Gastroesophageal sphincter (tissue), 3 donors: ENCODE measurements around the gene THAP12.

Experiments used
- EP300 ChIP-seq: sonication (generic); formaldehyde crosslinking; IDR thresholded peaks from one replicate; pipeline ENCODE4 v1.6.1; 2017; ENCODE audit warnings: antibody characterized with exemption, mild to moderate bottlenecking
- POLR2A ChIP-seq, 2 donors: fragments of 450-650 bp; IDR thresholded peaks; one replicate each; pipeline ENCODE4 v1.6.1; 2017; ENCODE audit warnings: antibody characterized with exemption in 2 of 2, mild to moderate bottlenecking in 2 of 2, moderate library complexity in 1 of 2
- POLR2AphosphoS5 ChIP-seq: sonication (generic); formaldehyde crosslinking; IDR thresholded peaks from one replicate; pipeline ENCODE4 v1.6.1; 2017; ENCODE audit warnings: antibody characterized with exemption
- TF ChIP-seq, protein P1 (sequence below), 4 experiments: fragments of 200-600 bp in 2 of 4; fragments of 450-650 bp in 2 of 4; sonication (generic) in 1 of 4; IDR thresholded peaks; one replicate each; pipeline ENCODE4 v1.5.1; 2017 to 2019; ENCODE audit warnings: antibody characterized with exemption in 4 of 4, mild to moderate bottlenecking in 2 of 4, moderate library complexity in 2 of 4

- TF ChIP-seq, protein P1, sequence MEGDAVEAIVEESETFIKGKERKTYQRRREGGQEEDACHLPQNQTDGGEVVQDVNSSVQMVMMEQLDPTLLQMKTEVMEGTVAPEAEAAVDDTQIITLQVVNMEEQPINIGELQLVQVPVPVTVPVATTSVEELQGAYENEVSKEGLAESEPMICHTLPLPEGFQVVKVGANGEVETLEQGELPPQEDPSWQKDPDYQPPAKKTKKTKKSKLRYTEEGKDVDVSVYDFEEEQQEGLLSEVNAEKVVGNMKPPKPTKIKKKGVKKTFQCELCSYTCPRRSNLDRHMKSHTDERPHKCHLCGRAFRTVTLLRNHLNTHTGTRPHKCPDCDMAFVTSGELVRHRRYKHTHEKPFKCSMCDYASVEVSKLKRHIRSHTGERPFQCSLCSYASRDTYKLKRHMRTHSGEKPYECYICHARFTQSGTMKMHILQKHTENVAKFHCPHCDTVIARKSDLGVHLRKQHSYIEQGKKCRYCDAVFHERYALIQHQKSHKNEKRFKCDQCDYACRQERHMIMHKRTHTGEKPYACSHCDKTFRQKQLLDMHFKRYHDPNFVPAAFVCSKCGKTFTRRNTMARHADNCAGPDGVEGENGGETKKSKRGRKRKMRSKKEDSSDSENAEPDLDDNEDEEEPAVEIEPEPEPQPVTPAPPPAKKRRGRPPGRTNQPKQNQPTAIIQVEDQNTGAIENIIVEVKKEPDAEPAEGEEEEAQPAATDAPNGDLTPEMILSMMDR (IDR thresholded peaks at IDR 0.05), result no peak
- TF ChIP-seq POLR2A (IDR thresholded peaks at IDR 0.05) (no peak), POLR2AphosphoS5 (no peak), EP300 (no peak)
Measured at GRCh38 chr11:76424891-76425290, 44.0 kb upstream of the THAP12 start.
